ENCODE results near the gene CEP120. TPM values are rescaled to one million over a fixed set of nuclear protein-coding genes. Genes with fewer than 3 reads are reported as not detected.
"Not testable (repeated sequence)": the region's sequence is repeated elsewhere in the genome, so short reads cannot be mapped to it uniquely, and the experiment has no call there.

The CEP120 gene
- total and polyA plus RNA-seq, 3 donors from 2014 or later = 25.8 to 47.5 (median 45.8) TPM

- DNase-seq = no peak
- H3K27ac ChIP-seq = no peak overlapping the region
- intact Hi-C loops (cut with DNase I; ENCODE audit: low total_unique reads) = no loop called here
- H3K9me3 ChIP-seq = no peaks in the 10 kb centered on the region
- H3K36me3 ChIP-seq (ENCODE audit: low read depth, missing control alignments) = no peaks in the 10 kb centered on the region
- 95% methylated on average over 15 of the region's 15 CpGs for WGBS, 2 donors
- no peaks in the 10 kb centered on the region for H3K27me3 ChIP-seq
- TF ChIP-seq POLR2A (IDR thresholded peaks at IDR 0.05) = no peak
- TF ChIP-seq CTCF (IDR thresholded peaks at IDR 0.05) = no peak
- no peak overlapping the region for H3K4me3 ChIP-seq
- H3K4me1 ChIP-seq = peaks cover 7% of the 10 kb centered on the region
These were observed 21.9 kb downstream of the CEP120 start for GRCh38 chr5:123401320-123401719.

- H3K9me3 ChIP-seq; H3K27me3 ChIP-seq; DNase-seq; intact Hi-C loops (cut with DNase I; ENCODE audit: low total_unique reads); H3K36me3 ChIP-seq (ENCODE audit: low read depth, missing control alignments); H3K4me1 ChIP-seq; H3K4me3 ChIP-seq; H3K27ac ChIP-seq: not testable (repeated sequence)
- WGBS, 2 donors = 96 to 98% methylated on average over 8 to 22 of the region's 23 CpGs
These were observed 22.3 kb downstream of the CEP120 start for GRCh38 chr5:123400870-123401291.

- no peak overlapping the region for H3K4me3 ChIP-seq
- 96 to 100% methylated on average over 1 of the region's 1 CpG for WGBS, 2 donors
- DNase-seq = no peak
- no peaks in the 10 kb centered on the region for H3K36me3 ChIP-seq (ENCODE audit: low read depth, missing control alignments)
- no peak overlapping the region for H3K27ac ChIP-seq
- intact Hi-C loops (cut with DNase I; ENCODE audit: low total_unique reads) = no loop called here
- no peaks in the 10 kb centered on the region for H3K27me3 ChIP-seq
- H3K4me1 ChIP-seq = no peaks in the 10 kb centered on the region
- no peaks in the 10 kb centered on the region for H3K9me3 ChIP-seq
- TF ChIP-seq CTCF (IDR thresholded peaks at IDR 0.05) = no peak
- no peak for TF ChIP-seq POLR2A (IDR thresholded peaks at IDR 0.05)
These were observed 25.0 kb downstream of the CEP120 start for GRCh38 chr5:123398058-123398733.

- intact Hi-C loops (cut with DNase I; ENCODE audit: low total_unique reads) = no loop called here
- H3K4me1 ChIP-seq = no peaks in the 10 kb centered on the region
- no peak overlapping the region for H3K4me3 ChIP-seq
- no peaks in the 10 kb centered on the region for H3K9me3 ChIP-seq
- H3K27me3 ChIP-seq = no peaks in the 10 kb centered on the region
- DNase-seq = no peak
- no peaks in the 10 kb centered on the region for H3K36me3 ChIP-seq (ENCODE audit: low read depth, missing control alignments)
- H3K27ac ChIP-seq = no peak overlapping the region
- TF ChIP-seq POLR2A (IDR thresholded peaks at IDR 0.05) (no peak), CTCF (IDR thresholded peaks at IDR 0.05) (no peak)
- WGBS, 2 donors = 97 to 98% methylated on average over 3 of the region's 3 CpGs
These were observed 25.7 kb downstream of the CEP120 start for GRCh38 chr5:123397538-123397937.

GRCh38 chr5:123391009-123391408 lies 32.2 kb downstream of the CEP120 start:
- TF ChIP-seq POLR2A (IDR thresholded peaks at IDR 0.05) (no peak), CTCF (IDR thresholded peaks at IDR 0.05) (no peak)
- 95 to 100% methylated on average over 1 of the region's 1 CpG for WGBS, 2 donors
- intact Hi-C loops (cut with DNase I; ENCODE audit: low total_unique reads) = no loop called here
- no peaks in the 10 kb centered on the region for H3K36me3 ChIP-seq (ENCODE audit: low read depth, missing control alignments)
- no peak overlapping the region for H3K4me3 ChIP-seq
- no peaks in the 10 kb centered on the region for H3K4me1 ChIP-seq
- no peak for DNase-seq
- H3K9me3 ChIP-seq = no peaks in the 10 kb centered on the region
- H3K27ac ChIP-seq = no peak overlapping the region
- H3K27me3 ChIP-seq = no peaks in the 10 kb centered on the region
